ENCODE measurements around the gene SYP. TPM values are rescaled to one million over a fixed set of nuclear protein-coding genes. Genes with fewer than 3 reads are reported as not detected.

The SYP gene
- total RNA-seq (under 1 TPM; 0.17 to 0.69 TPM), total RNA-seq (0.15 to 11.7 (median 0.99) reads per million in 172 experiments)
- 0.82 TPM for polyA plus RNA-seq (2013, experiment 1 of 2)
- 1.0 TPM for polyA plus RNA-seq (2013, experiment 2 of 2)

DNA sequence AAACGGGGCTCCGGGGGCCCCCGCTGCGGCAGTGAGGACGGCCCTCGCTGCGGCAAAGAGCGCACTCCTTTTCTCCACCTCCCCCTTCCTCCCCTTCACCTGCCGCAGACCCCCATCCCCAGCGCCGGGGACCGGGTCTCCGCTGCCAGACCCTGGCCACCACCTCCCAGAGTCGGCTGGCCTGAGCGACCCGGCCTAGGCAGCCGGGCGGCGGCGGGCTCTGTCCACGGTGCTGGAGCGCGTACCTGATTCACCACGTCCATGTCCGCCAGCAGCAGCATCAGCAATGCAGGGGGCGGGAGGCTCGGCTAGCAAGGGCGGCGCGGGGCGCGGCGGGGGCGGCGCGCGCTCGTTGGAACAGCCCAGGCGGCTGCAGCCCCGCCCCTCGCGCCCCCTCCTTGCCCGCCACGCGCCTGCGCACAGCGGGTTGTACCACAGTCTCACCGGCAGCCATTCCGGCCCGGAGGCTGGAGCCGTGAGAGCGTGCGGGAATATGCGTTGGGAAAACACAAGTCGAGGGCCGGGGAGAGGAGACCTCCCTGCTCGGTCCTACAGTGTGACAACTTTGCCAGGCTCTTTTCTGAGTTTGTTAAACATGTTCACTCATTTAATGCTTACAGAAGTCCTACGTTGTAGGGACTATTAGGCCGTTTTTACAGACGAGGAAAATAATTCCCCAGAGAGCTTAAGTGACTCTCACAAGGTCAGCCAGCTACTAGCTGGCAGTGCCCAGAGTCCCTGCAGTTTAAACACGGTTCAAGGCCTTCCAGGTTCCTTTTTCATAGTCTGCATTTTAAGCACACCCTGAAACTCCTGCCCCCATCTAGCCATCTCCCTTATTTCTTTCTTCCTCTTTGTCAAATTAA, at the start of gene SYP:
Gene SYP (minus strand): TSS at position 288 of the 866 bp plus-strand sequence. CDS start 7 bp downstream, at position 281.
- peak within 1 kb of the TSS; percentile 51 for H3K4me3 ChIP-seq (ENCODE audit: low read length)
- ChIA-PET CTCF (interaction anchor here (2.5 kb wide), 1 partner anchor 8 kb away, joined by 6 read pairs; no protein-coding TSS in a partner anchor), POLR2A (interaction anchor here (1.2 kb wide), 1 partner anchor 9 kb away, joined by 3 read pairs; no protein-coding TSS in a partner anchor)
- H3K27me3 ChIP-seq (ENCODE audit: control insufficient read depth in 1 of 2, insufficient read depth in 2 of 2, low read length in 2 of 2), result peaks cover 0 to 3% of the 10 kb centered on the region in 2 experiments
- H3K27ac Mint-ChIP-seq, result peak within 1 kb of the TSS; percentile 69
- H3K4me3 Mint-ChIP-seq, result peak within 1 kb of the TSS; percentile 69
- H3K9me3 ChIP-seq (ENCODE audit: control insufficient read depth in 1 of 2, insufficient read depth in 1 of 2, low read length in 2 of 2), result no peaks in the 10 kb centered on the region
- no peaks in the 10 kb centered on the region for H3K36me3 ChIP-seq (ENCODE audit: insufficient read depth, low read length)
- peaks cover 21% of the 10 kb centered on the region for H3K4me1 ChIP-seq (ENCODE audit: insufficient read depth, low read length)
- intact Hi-C loops (cut with DNase I, micrococcal nuclease), result loop anchor here in 1 of 2 experiments (5.0 kb wide), 1 partner anchor 67 kb away; the partner anchor contains the start of gene PPP1R3F
- H3K27ac ChIP-seq (ENCODE audit: low read depth in 1 of 2, low read length in 2 of 2), result no peak within 1 kb of the TSS
- H3K4me1 Mint-ChIP-seq (ENCODE audit: low read depth), result peaks cover 14% of the 10 kb centered on the region
- ATAC-seq (ENCODE audit: poor library complexity), result peak; percentile 99
- no peaks in the 10 kb centered on the region for H3K9me3 Mint-ChIP-seq
- H3K36me3 Mint-ChIP-seq (ENCODE audit: low read depth), result no peaks in the 10 kb centered on the region
- DNase-seq, result peak; percentile 79 to 93 (median 88)
- no peaks in the 10 kb centered on the region for H3K27me3 Mint-ChIP-seq
- TF ChIP-seq, protein P1, sequence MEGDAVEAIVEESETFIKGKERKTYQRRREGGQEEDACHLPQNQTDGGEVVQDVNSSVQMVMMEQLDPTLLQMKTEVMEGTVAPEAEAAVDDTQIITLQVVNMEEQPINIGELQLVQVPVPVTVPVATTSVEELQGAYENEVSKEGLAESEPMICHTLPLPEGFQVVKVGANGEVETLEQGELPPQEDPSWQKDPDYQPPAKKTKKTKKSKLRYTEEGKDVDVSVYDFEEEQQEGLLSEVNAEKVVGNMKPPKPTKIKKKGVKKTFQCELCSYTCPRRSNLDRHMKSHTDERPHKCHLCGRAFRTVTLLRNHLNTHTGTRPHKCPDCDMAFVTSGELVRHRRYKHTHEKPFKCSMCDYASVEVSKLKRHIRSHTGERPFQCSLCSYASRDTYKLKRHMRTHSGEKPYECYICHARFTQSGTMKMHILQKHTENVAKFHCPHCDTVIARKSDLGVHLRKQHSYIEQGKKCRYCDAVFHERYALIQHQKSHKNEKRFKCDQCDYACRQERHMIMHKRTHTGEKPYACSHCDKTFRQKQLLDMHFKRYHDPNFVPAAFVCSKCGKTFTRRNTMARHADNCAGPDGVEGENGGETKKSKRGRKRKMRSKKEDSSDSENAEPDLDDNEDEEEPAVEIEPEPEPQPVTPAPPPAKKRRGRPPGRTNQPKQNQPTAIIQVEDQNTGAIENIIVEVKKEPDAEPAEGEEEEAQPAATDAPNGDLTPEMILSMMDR (IDR thresholded peaks at IDR 0.05), result no peak

DNA sequence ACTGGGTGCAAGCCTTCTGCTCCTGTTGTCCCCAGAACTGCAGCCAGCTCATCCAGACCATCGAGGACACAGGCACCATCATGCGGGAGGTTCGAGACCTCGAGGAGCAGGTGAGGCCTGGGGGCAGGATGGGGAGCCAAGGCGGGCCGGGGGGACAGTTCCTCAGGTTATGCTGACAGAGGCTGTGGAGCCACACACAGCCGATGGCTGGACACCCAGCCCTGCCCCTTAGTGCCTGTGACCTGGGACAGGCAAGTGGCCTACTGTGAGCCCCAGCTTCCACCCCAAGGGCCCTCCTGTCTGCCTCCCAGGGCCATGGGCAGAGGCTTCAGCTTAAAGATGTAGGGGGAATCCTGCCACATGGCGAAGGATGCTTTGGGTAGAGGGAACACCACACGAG, 49.6 kb upstream of the SYP start:
- H3K9me3 ChIP-seq (ENCODE audit: control insufficient read depth in 1 of 2, insufficient read depth in 1 of 2, low read length in 2 of 2), result no peaks in the 10 kb centered on the region
- Mint-ChIP-seq H3K4me3 (no peak overlapping the region), H3K36me3 (ENCODE audit: low read depth) (peaks cover 49% of the 10 kb centered on the region), H3K9me3 (no peaks in the 10 kb centered on the region), H3K27ac (no peak overlapping the region), H3K4me1 (ENCODE audit: low read depth) (peaks cover 4% of the 10 kb centered on the region), H3K27me3 (no peaks in the 10 kb centered on the region)
- ChIA-PET CTCF (no interaction called here), POLR2A (interaction anchor here (1.2 kb wide), 1 partner anchor 9 kb away, joined by 4 read pairs; no protein-coding TSS in a partner anchor)
- DNase-seq (no peak), ATAC-seq (ENCODE audit: poor library complexity) (no peak)
- peaks cover 18% of the 10 kb centered on the region for H3K36me3 ChIP-seq (ENCODE audit: insufficient read depth, low read length)
- H3K27me3 ChIP-seq (ENCODE audit: control insufficient read depth in 1 of 2, insufficient read depth in 2 of 2, low read length in 2 of 2), result no peaks in the 10 kb centered on the region
- no peaks in the 10 kb centered on the region for H3K4me1 ChIP-seq (ENCODE audit: insufficient read depth, low read length)
- no peak overlapping the region for H3K4me3 ChIP-seq (ENCODE audit: low read length)
- no peak overlapping the region for H3K27ac ChIP-seq (ENCODE audit: low read depth in 1 of 2, low read length in 2 of 2)
- intact Hi-C loops (cut with DNase I, micrococcal nuclease), result no loop called here
- TF ChIP-seq, protein P1 (IDR thresholded peaks at IDR 0.05), result no peak

DNA sequence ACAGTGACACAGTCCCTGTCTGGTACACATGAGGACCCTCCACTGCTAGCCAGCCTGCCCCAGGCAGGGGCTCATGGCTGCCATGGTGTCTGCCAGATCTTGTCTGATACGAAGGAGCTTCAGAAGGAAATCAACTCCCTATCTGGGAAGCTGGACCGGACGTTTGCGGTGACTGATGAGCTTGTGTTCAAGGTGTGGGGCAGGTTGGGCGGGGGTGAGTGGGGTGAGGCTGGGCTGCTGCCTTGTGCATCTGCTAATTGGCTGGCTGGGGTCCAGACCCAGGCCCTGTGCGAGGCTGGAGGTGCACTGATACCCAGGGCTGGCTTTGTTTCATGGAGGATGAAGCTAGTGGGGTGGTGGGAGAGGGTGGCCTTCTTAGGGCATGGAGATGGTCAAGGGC, 49.1 kb upstream of the SYP start:
- POLR2A ChIA-PET, result interaction anchor here (1.2 kb wide), 1 partner anchor 10 kb away, joined by 4 read pairs; no protein-coding TSS in a partner anchor
- H3K4me1 ChIP-seq (ENCODE audit: insufficient read depth, low read length), result no peaks in the 10 kb centered on the region
- TF ChIP-seq, protein P1 (IDR thresholded peaks at IDR 0.05), result no peak
- no peak overlapping the region for H3K27ac ChIP-seq (ENCODE audit: low read depth in 1 of 2, low read length in 2 of 2)
- intact Hi-C loops (cut with DNase I, micrococcal nuclease), result no loop called here
- H3K36me3 ChIP-seq (ENCODE audit: insufficient read depth, low read length), result peaks cover 18% of the 10 kb centered on the region
- H3K27me3 ChIP-seq (ENCODE audit: control insufficient read depth in 1 of 2, insufficient read depth in 2 of 2, low read length in 2 of 2), result no peaks in the 10 kb centered on the region
- no peaks in the 10 kb centered on the region for H3K9me3 Mint-ChIP-seq
- H3K4me3 Mint-ChIP-seq, result no peak overlapping the region
- no peak overlapping the region for H3K4me3 ChIP-seq (ENCODE audit: low read length)
- no peaks in the 10 kb centered on the region for H3K27me3 Mint-ChIP-seq
- no peaks in the 10 kb centered on the region for H3K9me3 ChIP-seq (ENCODE audit: control insufficient read depth in 1 of 2, insufficient read depth in 1 of 2, low read length in 2 of 2)
- H3K4me1 Mint-ChIP-seq (ENCODE audit: low read depth), result peaks cover 5% of the 10 kb centered on the region
- H3K27ac Mint-ChIP-seq, result no peak overlapping the region
- DNase-seq (no peak), ATAC-seq (ENCODE audit: poor library complexity) (no peak)
- peaks cover 54% of the 10 kb centered on the region for H3K36me3 Mint-ChIP-seq (ENCODE audit: low read depth)
- CTCF ChIA-PET, result no interaction called here

Data from CD4-positive, alpha-beta T cell (primary cell).